ENCODE data around the gene RPGRIP1L.
"Not testable (repeated sequence)": the region's sequence is repeated elsewhere in the genome, so short reads cannot be mapped to it uniquely, and the experiment has no call there.

RPGRIP1L gene

DNA sequence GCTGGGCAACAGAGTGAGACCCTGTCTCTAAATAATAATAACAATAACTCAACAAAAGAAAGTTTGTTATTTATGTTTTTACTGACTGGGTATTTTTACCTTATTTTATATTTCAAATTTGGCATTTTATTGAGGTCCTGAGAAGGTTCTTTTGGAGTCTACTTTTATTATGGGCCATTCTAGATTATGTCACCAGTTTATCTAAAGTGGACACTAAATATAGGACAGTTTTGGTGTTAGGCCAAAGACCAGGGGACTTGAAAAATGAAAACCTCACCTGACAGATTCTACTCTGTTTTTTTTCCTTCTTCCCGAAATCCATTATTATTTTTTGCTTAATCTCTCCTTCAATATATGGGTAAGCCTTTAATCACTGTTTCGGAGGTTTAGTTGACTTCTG lies 8.4 kb upstream of the RPGRIP1L start:
- no peak for DNase-seq (ENCODE audit: low read depth)

DNA sequence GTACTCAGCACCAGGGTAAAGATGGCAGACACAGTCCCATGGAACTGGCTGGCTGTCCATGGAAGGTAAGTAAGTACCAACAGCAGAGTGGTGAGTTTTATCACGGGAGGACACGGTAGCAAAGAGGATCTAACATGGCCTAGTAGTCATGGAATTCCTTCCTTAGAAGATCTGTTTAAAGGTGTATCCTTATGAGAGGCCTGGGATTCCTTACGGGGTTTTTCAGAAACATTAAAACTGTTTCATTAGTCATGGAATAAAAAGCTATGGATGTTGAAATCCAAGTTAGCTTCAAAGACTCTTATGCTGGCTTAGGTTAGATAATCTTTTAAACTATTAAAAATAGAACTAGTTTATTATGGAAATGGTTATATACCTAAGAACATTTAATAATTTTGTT lies 7.7 kb upstream of the RPGRIP1L start:
- DNase-seq (ENCODE audit: low read depth), result no peak

DNA sequence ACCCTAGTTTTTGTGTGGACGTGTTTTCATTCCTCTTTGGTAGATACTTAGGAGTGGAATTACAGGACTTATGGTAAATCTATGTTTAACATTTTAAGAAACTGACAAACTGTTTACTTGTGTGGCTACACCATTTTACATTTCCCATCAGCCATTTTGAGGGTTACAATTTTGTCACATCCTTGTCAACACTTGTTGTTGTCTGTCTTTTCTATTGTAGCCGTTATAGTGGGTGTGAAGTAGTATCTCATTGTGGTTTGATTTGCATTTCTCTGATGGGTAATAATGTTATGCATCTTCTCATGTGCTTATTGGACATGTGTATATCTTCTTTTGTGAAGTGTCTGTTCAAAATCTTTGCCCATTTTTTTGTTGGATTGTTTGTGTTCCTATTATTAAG lies 4.8 kb upstream of the RPGRIP1L start:
- no peak for DNase-seq (ENCODE audit: low read depth)

DNA sequence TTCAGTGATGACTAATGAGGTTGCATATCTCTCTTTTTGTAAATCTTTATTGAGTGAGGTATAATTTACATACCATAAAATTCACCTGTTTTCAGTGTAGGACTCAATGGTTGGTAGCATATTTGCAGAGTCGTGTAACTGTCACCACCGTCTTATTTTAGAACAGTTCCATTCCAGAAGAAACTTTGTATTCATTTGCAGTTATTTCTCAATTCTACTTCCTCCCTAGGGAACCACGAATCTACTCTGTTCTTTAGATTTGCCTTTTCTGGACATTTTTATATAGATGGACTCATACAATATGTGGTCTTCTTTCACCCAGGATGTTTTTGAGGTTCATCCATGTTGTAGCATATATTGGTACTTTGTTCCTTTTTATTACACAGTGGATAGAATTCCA lies 4.0 kb upstream of the RPGRIP1L start:
- no peak for DNase-seq (ENCODE audit: low read depth)

DNA sequence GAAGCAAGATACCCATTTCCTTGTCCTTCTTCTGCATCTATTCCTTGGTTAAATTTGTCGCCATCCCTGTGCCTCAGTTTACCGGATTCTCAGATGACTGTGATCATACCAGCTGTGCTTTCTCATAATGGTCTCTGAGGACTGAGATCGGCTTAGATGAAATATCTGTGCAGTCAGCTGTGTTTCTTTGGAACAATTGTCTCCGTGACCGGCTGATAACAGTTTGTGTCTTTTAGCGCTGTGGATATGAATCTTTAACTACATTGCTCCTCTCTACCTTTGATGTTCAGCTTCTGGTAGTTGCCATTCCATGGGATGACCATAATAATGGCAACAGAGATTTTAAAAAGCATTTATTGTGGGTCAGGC lies 770 bp upstream of the RPGRIP1L start:
- DNase-seq (ENCODE audit: low read depth), result no peak

DNA sequence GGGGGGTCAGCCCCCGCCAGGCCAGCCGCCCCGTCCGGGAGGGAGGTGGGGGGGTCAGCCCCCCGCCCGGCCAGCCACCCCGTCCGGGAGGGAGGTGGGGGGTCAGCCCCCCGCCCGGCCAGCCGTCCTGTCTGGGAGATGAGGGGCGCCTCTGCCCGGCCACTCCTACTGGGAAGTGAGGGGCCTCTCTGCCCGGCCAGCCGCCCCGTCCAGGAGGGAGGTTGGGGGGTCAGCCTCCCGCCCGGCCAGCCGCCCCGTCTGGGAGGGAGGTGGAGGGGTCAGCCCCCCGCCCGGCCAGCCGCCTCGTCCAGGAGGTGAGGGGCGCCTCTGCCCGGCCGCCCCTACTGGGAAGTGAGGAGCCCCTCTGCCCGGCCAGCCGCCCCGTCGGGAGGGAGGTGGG lies 5.4 kb downstream of the RPGRIP1L start:
- not testable (repeated sequence) for DNase-seq (ENCODE audit: low read depth)

DNA sequence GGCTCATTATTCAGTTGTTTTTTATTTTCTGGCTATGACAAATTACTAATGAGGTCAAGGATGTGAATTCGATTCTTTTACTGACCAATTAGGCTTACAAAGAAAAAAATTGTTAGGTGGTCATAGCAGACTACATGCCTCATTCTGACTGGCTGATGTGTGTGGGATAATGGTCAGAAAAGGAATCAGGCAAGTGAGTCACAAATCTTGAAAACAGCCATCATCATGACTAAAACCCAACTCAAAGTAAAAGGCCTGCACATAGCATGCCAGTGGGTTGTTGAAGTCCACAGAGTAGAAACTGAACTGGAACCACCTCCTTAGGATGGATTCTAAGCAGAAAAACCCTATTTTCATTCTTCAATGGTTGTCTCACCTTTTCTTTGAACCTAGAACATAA lies 8.6 kb downstream of the RPGRIP1L start:
- DNase-seq (ENCODE audit: low read depth), result no peak

DNA sequence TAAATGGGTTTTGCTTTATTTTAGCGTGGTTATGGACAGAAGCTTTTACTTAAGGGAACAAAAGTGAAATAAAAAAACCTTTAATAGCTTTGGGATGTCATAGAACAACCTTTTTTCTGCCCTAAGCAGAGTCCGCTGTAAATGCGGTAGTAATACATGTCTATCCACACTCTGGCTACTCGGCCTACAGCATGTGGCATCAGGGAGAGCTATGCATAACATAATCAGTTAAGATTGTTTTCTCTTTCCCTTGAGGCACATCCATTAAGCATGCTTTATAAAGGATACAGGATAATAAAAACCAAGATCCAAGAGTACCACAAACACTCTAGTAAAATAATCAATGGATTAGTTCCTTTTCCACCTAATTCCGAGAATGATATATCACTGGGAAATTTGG lies 10.3 kb downstream of the RPGRIP1L start:
- DNase-seq (ENCODE audit: low read depth), result no peak

DNA sequence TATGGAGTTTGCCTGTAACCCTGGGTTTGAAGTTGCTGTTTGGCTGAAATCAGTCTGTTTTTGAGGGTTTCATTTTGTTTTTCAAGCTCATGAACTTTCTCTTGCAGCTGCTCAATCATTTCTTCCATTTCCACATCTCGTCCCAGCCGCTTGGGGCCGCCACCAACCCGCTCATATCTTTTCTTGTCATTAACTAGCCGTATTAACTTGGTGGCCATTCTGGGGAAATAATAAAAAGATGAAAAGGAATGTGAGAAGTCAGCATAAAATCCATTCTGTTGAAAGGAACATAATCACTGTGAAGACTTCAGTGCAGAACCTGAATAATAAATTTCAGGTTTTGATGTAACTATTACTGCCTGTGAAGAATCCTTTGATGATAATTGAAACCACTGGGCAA lies 11.5 kb downstream of the RPGRIP1L start:
- no peak for DNase-seq (ENCODE audit: low read depth)

DNA sequence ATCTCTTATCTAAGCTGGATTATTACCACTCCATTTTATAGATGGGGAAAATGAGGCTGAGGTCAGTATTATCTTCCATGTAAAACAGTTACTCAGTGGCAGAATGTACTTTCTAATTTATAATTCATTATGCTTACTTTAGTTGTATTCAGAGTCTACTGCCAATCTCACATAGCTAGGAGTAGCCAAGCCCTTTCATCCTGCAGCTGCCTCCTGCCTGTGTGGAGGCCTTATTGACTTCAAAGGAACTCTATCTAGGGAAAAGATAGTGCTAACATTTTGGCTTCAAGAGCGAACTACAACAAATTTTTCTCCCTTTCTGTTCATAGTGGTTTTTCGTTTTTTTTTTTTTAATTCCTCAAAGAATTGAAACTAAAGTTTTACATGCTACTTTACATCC lies 12.9 kb downstream of the RPGRIP1L start:
- DNase-seq (ENCODE audit: low read depth), result no peak

DNA sequence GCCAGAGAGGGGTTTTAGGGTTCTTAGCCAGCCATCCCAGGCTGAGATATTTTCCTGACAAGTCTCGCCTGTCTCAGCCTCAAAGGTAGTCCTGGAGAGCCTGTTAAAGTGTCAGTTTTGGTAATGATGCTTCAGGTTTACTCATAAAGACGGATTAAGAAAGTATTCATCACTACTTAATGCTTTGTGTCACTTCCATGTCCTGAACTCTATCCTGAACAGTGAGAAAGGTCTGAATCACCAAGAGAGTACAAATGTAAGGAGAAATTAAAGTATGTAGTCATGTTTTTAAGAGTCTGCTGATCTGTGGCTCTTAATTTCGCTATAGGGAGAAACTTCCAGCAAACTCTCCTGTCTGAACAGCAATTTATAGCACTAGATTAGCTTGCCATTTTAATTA lies 14.0 kb downstream of the RPGRIP1L start:
- DNase-seq (ENCODE audit: low read depth), result no peak

DNA sequence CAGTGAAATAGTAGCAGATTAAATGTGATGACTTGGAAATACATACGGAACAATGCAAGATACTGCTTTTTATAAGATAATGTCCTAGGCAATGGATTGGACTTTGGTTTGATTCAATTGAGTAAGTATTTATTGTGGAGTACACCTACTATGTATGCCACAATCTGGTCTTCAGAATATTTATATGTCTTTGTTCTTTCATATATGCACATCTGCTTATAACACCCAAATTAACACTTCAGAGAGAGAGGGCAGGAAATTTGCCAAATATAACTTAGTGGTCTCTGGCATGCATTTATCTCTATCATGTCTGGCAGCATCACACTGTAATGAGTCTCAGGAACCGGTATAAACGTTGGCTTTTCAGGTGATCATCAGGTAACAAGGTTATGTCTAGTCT lies 16.9 kb downstream of the RPGRIP1L start:
- DNase-seq (ENCODE audit: low read depth), result no peak

DNA sequence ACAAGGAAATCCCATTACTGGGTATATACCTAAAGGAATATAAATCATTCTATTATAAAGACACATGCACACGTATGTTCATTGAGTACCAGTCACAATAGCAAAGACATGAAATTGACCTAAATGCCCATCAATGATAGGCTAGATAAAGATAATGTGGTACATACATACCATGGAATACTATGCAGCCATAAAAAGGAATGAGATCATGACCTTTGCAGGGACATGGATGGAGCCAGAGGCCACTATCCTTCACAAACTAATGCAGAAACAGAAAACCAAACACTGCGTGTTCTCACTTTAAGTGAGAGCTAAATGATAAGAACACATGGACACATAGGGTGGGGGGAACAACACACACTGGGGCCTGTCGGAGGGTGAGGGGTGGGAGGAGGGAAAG lies 18.3 kb downstream of the RPGRIP1L start:
- DNase-seq (ENCODE audit: low read depth), result not testable (repeated sequence)

DNA sequence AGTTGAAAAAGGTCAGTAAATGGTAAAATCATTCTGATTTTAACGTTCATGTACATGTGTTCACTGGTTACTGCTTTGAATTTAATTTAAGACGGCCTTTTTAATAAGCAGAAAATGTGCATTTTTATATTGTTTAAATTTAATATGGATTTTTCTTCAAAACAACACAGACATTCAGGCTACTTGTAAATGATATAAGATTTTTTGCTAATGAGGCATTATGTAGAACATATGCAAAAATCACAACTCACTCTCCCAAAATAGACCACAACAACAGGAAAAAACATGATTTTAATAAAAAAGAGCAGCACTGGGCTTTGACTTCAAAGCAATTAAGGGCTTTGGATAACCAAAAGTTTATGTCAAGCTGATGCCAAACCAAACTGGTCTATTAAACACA lies 22.3 kb downstream of the RPGRIP1L start:
- DNase-seq (ENCODE audit: low read depth), result no peak

DNA sequence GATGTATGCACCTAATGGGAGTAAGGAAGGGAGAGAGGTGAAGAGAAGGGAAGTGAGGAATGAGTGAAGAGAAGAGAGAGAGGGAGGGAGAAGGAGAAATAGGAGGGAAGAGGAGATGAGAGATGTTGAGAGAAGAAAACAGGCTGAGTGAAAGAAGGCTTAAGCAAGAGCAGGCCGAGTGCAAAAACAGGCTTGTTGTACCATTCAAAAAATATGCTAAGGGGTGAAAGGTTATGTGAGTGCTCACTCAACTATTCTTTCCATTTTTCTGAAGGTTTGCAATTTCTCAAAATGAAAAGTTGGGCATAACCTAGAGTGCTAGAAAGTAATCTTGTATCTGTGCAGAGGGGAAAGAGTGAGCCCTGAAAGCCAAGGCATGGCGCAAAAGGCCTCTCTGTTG lies 22.9 kb downstream of the RPGRIP1L start:
- DNase-seq (ENCODE audit: low read depth), result no peak

DNA sequence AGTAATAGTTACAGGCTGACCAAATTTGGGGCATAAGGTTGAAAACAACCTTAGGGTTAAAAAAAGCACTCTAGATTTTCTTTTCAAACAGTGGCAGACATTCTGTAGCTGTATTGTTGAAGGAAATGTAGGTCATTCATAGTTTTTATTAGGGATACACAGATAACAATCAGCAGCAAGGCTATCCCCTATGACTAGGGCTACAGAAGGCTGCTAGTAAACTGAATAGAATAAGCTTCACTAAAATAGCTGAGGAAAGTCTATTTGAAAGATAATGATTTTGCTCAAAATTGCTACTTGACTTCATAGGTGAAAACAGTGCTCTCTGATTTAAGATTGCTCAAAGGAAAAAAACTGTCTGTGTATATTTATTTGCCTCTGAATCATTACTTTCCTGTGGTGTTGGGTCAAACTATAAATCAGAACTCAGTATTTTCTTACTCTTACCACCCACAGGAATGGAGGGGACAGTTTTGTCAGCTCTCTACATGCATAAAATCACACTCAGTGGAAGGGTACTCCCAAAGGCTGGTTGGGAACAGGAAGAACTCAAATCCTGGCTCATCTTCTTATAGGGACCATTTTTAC lies 24.8 kb downstream of the RPGRIP1L start:
- no peak for DNase-seq (ENCODE audit: low read depth)

DNA sequence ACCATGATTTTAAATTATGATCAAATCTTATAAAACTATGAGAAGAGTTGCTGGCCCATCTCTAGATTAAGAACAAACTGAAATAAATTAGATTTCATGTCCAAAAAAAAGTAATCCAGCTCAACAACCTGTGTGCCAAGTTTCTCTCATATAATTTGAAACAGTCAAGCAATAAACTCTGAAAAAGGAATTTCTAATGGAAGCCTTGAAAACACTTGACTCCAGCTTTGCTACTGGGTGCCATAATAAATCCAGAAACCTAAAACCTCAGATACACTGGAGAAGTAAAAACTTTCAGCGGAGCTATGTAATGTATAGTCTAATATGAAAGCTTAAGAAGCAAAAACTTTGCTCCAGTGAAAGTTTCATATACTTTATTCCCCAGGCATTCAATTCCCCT lies 25.5 kb downstream of the RPGRIP1L start:
- no peak for DNase-seq (ENCODE audit: low read depth)

DNA sequence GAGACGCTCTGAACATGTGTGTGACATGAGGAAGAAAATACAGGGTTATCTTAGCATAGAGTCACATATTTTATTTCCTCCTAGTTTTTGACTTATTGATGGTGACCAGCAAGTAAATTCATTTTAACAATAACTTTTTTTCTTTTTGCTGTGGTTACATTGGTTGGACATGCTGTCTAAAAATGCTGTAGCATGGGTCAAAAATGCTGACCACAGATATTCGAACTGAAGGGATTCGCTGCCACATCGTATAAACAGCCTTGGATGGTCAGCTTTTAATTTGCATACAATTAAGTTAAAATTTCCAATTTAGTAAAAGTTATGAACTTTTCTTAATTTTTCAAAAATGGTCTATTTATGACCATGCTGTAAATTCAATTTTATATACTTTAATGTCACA lies 30.5 kb downstream of the RPGRIP1L start:
- no peak for DNase-seq (ENCODE audit: low read depth)

DNA sequence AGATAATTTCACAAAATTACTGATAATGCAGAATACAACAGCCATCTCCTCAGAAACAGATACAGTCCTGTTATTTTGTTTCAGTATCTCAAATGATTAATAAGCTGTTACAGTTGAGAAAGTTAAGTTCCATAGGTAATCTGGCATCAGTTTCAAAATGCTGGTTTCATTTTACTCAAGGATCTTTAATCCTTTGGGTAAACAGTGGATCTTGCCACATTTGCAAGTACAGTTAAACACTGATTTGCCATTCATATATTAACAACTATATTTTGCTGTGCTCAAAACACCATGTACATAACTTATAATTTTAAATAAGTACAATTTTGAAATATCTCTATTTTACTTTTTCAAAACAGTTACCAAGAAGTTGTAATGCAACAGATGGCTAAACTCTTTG lies 31.2 kb downstream of the RPGRIP1L start:
- DNase-seq (ENCODE audit: low read depth), result no peak

DNA sequence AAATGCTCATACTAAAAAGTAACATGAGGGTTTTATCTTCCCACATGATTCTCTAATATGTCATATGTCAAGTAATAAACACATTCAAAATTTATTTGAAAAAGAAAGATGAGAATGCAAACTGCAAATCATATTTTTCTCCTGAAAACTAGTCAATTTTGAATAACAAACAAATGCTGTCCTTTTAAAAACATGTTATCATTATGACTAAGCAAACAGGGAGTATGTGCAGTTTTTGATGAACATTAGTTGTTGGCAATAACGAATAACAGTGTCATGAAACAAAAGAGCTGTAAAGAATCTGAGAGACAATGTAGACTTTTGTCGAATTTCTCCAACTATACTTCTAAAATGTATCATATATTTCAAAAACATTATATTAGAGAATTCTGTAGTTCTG lies 34.8 kb downstream of the RPGRIP1L start:
- no peak for DNase-seq (ENCODE audit: low read depth)

DNA sequence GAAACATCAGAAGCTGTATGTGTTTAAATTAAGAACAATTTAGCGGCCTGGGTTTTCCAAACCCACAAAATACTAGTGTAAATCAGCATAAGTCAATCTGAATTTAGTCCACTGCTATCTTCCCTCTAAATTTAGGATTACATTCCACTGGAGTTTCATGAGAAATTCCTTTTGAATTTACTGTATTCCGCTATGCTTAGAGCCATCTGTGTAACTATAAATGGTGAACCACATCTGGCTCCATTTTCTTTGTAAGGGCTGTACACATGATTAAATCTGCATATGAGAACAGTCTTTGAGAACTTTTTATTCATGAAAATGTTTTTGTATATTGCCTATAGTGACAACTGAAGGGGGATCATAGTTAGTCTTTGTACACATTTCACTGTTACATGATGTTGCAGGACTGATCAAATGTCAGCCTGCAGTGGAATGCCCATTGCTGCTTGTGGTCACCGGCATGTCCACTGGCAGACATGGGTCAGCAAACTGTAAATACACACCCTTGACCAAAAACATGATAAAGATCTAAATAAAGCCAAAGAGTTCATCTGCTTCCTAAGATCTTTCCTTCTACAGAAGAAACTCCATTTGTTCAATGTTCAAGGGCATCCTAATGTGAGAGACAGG lies 36.8 kb downstream of the RPGRIP1L start:
- DNase-seq (ENCODE audit: low read depth), result no peak

DNA sequence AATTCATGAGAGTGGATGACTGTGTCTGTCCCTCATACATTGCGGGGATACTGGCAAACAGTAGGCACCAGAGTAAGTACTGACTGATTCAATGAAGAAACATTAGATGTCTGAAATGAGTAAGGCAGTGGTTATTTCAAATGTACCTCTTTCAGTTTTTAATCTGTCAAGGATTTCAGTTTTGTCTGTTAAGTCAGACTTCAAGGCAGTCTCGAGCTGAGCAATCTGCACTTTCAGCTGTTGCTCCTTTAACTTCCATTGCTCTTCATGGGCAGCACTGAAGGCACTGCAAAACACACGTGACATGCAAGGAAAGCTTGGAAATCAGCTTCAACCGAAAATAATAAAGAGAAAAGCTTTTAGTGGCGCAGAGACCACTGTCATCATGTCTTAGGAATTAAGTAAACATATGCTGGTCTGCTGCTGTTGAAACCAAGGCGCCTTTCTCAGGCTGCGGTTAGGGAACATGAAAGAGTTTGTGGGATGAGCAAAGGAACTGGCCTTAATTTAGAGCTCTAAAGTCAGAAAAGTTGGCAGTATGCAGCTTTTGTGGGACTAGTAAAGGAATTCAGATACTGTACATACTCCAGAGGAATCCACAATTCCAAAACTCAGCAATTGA lies 38.8 kb downstream of the RPGRIP1L start:
- DNase-seq (ENCODE audit: low read depth), result no peak

DNA sequence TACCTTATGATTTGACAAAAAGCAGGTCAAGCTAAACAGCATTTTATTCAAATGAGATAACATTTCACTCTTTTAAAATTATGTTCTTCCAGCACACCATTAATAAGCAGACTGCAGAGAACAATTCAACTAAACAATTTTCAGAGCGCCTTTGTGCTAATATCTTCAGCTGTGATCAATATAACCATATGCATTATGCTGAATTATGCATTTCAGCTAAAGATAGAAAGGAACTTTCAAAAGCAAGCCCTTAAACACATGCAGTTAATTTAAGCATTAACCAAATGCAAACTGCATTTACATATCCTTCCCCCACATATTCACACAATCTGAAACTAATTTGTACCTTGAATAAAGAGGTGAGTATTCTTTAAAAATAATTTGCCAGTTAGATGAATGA lies 41.6 kb downstream of the RPGRIP1L start:
- DNase-seq (ENCODE audit: low read depth), result no peak

DNA sequence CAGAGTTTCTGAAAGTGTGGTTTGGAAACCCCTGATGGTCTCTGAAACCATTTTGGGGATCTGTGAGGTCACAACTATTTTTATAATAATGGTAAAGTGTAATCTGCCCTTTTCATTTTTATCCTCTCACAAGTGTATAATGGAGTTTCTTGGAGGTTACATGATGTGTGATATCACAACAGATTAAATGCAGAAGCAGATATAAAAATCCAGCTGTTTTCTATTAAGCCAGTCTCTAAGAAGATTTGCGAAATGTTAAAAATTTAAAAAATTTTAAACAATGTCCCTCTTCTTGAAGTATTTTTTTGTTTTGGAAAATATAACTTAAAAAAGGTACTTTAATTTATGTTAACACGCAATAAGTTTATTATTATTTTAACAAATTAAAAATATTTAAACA lies 48.7 kb downstream of the RPGRIP1L start:
- DNase-seq (ENCODE audit: low read depth), result no peak
